T-helper 1 cell treated with Interleukin-12 subunit alpha and Interleukin-12 subunit beta and Interleukin-4 antibody, amounts not matched to agents 30 ng/mL and 1 ng/mL, for 36 hours (primary cell): ENCODE measurements around the gene HLA-DQA1. TPM values are rescaled to one million over a fixed set of nuclear protein-coding genes. Genes with fewer than 3 reads are reported as not detected.
"Not testable (repeated sequence)": the region's sequence is repeated elsewhere in the genome, so short reads cannot be mapped to it uniquely, and the experiment has no call there.

Experiments
- intact Hi-C: fragments of 100-400 bp; cut with micrococcal nuclease; formaldehyde crosslinking; loops from one replicate; pipeline ENCODE4 v1.15.1; 2024
- total RNA-seq: library from RNA; stranded (reverse); gene quantifications from 2 replicates; pipeline ENCODE4 v1.2.3, GENCODE V29; 2022

Gene HLA-DQA1
- total RNA-seq, 1 donor from 2014 or later, result 89.6 TPM

- intact Hi-C loops, result not testable (repeated sequence)
These were observed 20.6 kb downstream of the HLA-DQA1 start for GRCh38 chr6:32657819-32658218.

- intact Hi-C loops, result no loop called here
These were observed 21.2 kb downstream of the HLA-DQA1 start for GRCh38 chr6:32658268-32658897.

- intact Hi-C loops, result loop anchor here (1.0 kb wide), 1 partner anchor 96 kb away; no protein-coding TSS in a partner anchor
These were observed 22.8 kb downstream of the HLA-DQA1 start for GRCh38 chr6:32659856-32660595.

GRCh38 chr6:32662099-32662498 lies 24.9 kb downstream of the HLA-DQA1 start:
- intact Hi-C loops, result no loop called here

- intact Hi-C loops, result no loop called here
These were observed 25.6 kb downstream of the HLA-DQA1 start for GRCh38 chr6:32662836-32663235.

GRCh38 chr6:32664354-32664753 lies 27.1 kb downstream of the HLA-DQA1 start:
- intact Hi-C loops, result no loop called here

GRCh38 chr6:32664827-32665362 lies 27.7 kb downstream of the HLA-DQA1 start:
- intact Hi-C loops, result loop anchor here (5.0 kb wide), 1 partner anchor 468 kb away; no protein-coding TSS in a partner anchor

GRCh38 chr6:32665661-32666060 lies 28.5 kb downstream of the HLA-DQA1 start:
- intact Hi-C loops, result loop anchor here (1.0 to 5.0 kb wide), 3 partner anchors 37 to 468 kb away; partner anchors contain the start of gene HLA-DRB1

- intact Hi-C loops, result loop anchor here (1.0 to 5.0 kb wide), 3 partner anchors 38 to 469 kb away; partner anchors contain the start of gene HLA-DRB1
These were observed 29.5 kb downstream of the HLA-DQA1 start, which contains the start of gene HLA-DQB1 for GRCh38 chr6:32666420-32667300. TSS of gene HLA-DQB1 (minus strand) at chr6:32666657. CDS start at chr6:32666607, 50 bp downstream.

- intact Hi-C loops, result loop anchor here (1.0 to 5.0 kb wide), 4 partner anchors 17 to 471 kb away; partner anchors contain the start of gene TAP2
These were observed 31.1 kb downstream of the HLA-DQA1 start for GRCh38 chr6:32668226-32668747.

- intact Hi-C loops, result loop anchor here (5.0 kb wide), 1 partner anchor 472 kb away; no protein-coding TSS in a partner anchor
These were observed 32.0 kb downstream of the HLA-DQA1 start for GRCh38 chr6:32669240-32669639.

- intact Hi-C loops, result loop anchor here (5.0 kb wide), 1 partner anchor 473 kb away; no protein-coding TSS in a partner anchor
These were observed 32.7 kb downstream of the HLA-DQA1 start for GRCh38 chr6:32669893-32670292.

- intact Hi-C loops, result not testable (repeated sequence)
These were observed 34.7 kb downstream of the HLA-DQA1 start for GRCh38 chr6:32671908-32672307.

- intact Hi-C loops, result not testable (repeated sequence)
These were observed 36.9 kb downstream of the HLA-DQA1 start for GRCh38 chr6:32674123-32674522.

GRCh38 chr6:32679492-32679891 lies 42.3 kb downstream of the HLA-DQA1 start:
- intact Hi-C loops, result no loop called here

GRCh38 chr6:32680055-32680454 lies 42.8 kb downstream of the HLA-DQA1 start:
- intact Hi-C loops, result no loop called here

GRCh38 chr6:32684246-32684645 lies 47.0 kb downstream of the HLA-DQA1 start:
- intact Hi-C loops, result loop anchor here (2.0 kb wide), 1 partner anchor 73 kb away; no protein-coding TSS in a partner anchor

- intact Hi-C loops, result loop anchor here (1.0 to 5.0 kb wide), 4 partner anchors 17 to 182 kb away; no protein-coding TSS in a partner anchor
These were observed 48.4 kb downstream of the HLA-DQA1 start for GRCh38 chr6:32685603-32686002.

- intact Hi-C loops, result loop anchor here (5.0 kb wide), 1 partner anchor 177 kb away; no protein-coding TSS in a partner anchor
These were observed 52.6 kb downstream of the HLA-DQA1 start for GRCh38 chr6:32689531-32690501.
